GM23248 (cell line): ENCODE measurements around the gene SCAPER.

ENCODE experiments used
- EZH2 ChIP-seq: fragments of 200-600 bp; sonication (generic); IDR thresholded peaks from 2 replicates; pipeline ENCODE4 v1.6.1; 2018; ENCODE audit warnings: antibody characterized with exemption, mild to moderate bottlenecking; ENCODE audit not compliant: insufficient read depth, poor library complexity, severe bottlenecking
- EZH2phosphoT487 ChIP-seq: fragments of 200-600 bp; sonication (generic); IDR thresholded peaks from 2 replicates; pipeline ENCODE4 v1.6.1; 2018; ENCODE audit warnings: antibody characterized with exemption, moderate library complexity, mild to moderate bottlenecking, low read depth; ENCODE audit not compliant: insufficient read depth

GRCh38 chr15:76342382-76343201 lies 562.5 kb downstream of the SCAPER start:
- TF ChIP-seq EZH2phosphoT487, result no peak
- TF ChIP-seq EZH2, result peak; percentile 73
